Spleen (tissue), 7 donors: ENCODE measurements around the gene HMGXB4.

Experiments used
- POLR2AphosphoS5 ChIP-seq, 3 donors: sonication (generic); formaldehyde crosslinking; IDR thresholded peaks; one replicate each; pipeline ENCODE4 v1.5.1; 2017; ENCODE audit warnings: antibody characterized with exemption in 3 of 3
- TF ChIP-seq, protein P1 (sequence below), 11 experiments: fragments of 200-600 bp in 7 of 11; fragments of 450-650 bp in 4 of 11; sonication (generic) in 4 of 11; IDR thresholded peaks in 8 of 11; conservative IDR thresholded peaks in 3 of 11; 1 replicate in 7 of 11; 2 replicates in 4 of 11; pipeline versions ENCODE4 v1.4.0 to v1.8.0; 2016 to 2021; ENCODE audit warnings: antibody characterized with exemption in 11 of 11, inconsistent platforms in 4 of 11, mild to moderate bottlenecking in 1 of 11
- donor health status: DM: no; HTN: no; CAD: no; lungs with moderate emphysema.
- donor health status: DM: no; HTN: no; CAD: no.
- donor health status: DM: no; HTN: no; CAD: no.

DNA sequence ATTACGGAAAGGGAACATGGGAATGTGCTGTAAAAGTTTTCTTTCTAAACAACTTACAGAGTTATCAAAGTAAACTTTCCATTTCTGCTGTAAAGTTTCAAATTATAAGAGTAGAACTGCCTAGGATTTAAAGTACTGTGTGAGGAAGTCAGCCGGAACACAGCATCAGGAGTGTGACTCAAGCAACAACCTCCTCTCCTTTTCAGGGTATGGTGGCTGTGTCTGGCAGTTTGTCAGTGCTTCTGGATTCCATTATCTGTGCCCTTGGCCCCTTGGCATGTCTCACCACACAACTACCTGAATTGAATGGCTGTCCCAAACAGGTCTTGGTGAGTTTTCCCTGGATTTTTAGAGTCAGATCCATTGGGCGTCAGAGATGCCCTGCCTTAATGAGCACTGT, 35.5 kb downstream of the HMGXB4 start:
- TF ChIP-seq, protein P1, sequence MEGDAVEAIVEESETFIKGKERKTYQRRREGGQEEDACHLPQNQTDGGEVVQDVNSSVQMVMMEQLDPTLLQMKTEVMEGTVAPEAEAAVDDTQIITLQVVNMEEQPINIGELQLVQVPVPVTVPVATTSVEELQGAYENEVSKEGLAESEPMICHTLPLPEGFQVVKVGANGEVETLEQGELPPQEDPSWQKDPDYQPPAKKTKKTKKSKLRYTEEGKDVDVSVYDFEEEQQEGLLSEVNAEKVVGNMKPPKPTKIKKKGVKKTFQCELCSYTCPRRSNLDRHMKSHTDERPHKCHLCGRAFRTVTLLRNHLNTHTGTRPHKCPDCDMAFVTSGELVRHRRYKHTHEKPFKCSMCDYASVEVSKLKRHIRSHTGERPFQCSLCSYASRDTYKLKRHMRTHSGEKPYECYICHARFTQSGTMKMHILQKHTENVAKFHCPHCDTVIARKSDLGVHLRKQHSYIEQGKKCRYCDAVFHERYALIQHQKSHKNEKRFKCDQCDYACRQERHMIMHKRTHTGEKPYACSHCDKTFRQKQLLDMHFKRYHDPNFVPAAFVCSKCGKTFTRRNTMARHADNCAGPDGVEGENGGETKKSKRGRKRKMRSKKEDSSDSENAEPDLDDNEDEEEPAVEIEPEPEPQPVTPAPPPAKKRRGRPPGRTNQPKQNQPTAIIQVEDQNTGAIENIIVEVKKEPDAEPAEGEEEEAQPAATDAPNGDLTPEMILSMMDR (IDR thresholded peaks at IDR 0.05 in 8 of 11, conservative IDR thresholded peaks at IDR 0.05 in 3 of 11): no peak
- TF ChIP-seq POLR2AphosphoS5 (IDR thresholded peaks at IDR 0.05): no peak
